ENCODE results near the gene PRDM15. TPM values are rescaled to one million over a fixed set of nuclear protein-coding genes. Genes with fewer than 3 reads are reported as not detected.

The PRDM15 gene
- total RNA-seq, 1 donor from 2014 or later, result 16.2 TPM

GRCh38 chr21:41812679-41813078, 66.5 kb downstream of the PRDM15 start:
- no peak for DNase-seq (ENCODE audit: low spot score, unreplicated experiment)
- no peak for TF ChIP-seq CTCF (IDR thresholded peaks at IDR 0.05; ENCODE audit: unreplicated experiment)
- Mint-ChIP-seq H3K4me1 (ENCODE audit: low read depth) (peaks cover 1% of the 10 kb centered on the region), H3K4me3 (ENCODE audit: low read depth) (no peak overlapping the region), H3K9me3 (ENCODE audit: low read depth) (no peaks in the 10 kb centered on the region), H3K36me3 (ENCODE audit: insufficient read depth) (peaks cover 7% of the 10 kb centered on the region), H3K27me3 (no peaks in the 10 kb centered on the region), H3K27ac (no peak overlapping the region)

GRCh38 chr21:41810597-41810932, 68.6 kb downstream of the PRDM15 start:
- H3K36me3 Mint-ChIP-seq (ENCODE audit: insufficient read depth), result peaks cover 11% of the 10 kb centered on the region
- no peak overlapping the region for H3K4me3 Mint-ChIP-seq (ENCODE audit: low read depth)
- no peaks in the 10 kb centered on the region for H3K4me1 Mint-ChIP-seq (ENCODE audit: low read depth)
- H3K27ac Mint-ChIP-seq, result no peak overlapping the region
- no peak for TF ChIP-seq CTCF (IDR thresholded peaks at IDR 0.05; ENCODE audit: unreplicated experiment)
- no peaks in the 10 kb centered on the region for H3K27me3 Mint-ChIP-seq
- H3K9me3 Mint-ChIP-seq (ENCODE audit: low read depth), result no peaks in the 10 kb centered on the region
- DNase-seq (ENCODE audit: low spot score, unreplicated experiment), result no peak

GRCh38 chr21:41809891-41810596, 69.1 kb downstream of the PRDM15 start:
- Mint-ChIP-seq H3K36me3 (ENCODE audit: insufficient read depth) (peaks cover 11% of the 10 kb centered on the region), H3K27ac (no peak overlapping the region), H3K4me1 (ENCODE audit: low read depth) (no peaks in the 10 kb centered on the region), H3K4me3 (ENCODE audit: low read depth) (no peak overlapping the region), H3K9me3 (ENCODE audit: low read depth) (no peaks in the 10 kb centered on the region), H3K27me3 (no peaks in the 10 kb centered on the region)
- no peak for TF ChIP-seq CTCF (IDR thresholded peaks at IDR 0.05; ENCODE audit: unreplicated experiment)
- DNase-seq (ENCODE audit: low spot score, unreplicated experiment), result no peak

GRCh38 chr21:41808846-41809245, 70.3 kb downstream of the PRDM15 start:
- no peaks in the 10 kb centered on the region for H3K4me1 Mint-ChIP-seq (ENCODE audit: low read depth)
- no peak for TF ChIP-seq CTCF (IDR thresholded peaks at IDR 0.05; ENCODE audit: unreplicated experiment)
- no peaks in the 10 kb centered on the region for H3K27me3 Mint-ChIP-seq
- H3K27ac Mint-ChIP-seq, result no peak overlapping the region
- H3K9me3 Mint-ChIP-seq (ENCODE audit: low read depth), result no peaks in the 10 kb centered on the region
- no peak for DNase-seq (ENCODE audit: low spot score, unreplicated experiment)
- peaks cover 13% of the 10 kb centered on the region for H3K36me3 Mint-ChIP-seq (ENCODE audit: insufficient read depth)
- H3K4me3 Mint-ChIP-seq (ENCODE audit: low read depth), result no peak overlapping the region

GRCh38 chr21:41808094-41808493, 71.0 kb downstream of the PRDM15 start:
- Mint-ChIP-seq H3K27me3 (no peaks in the 10 kb centered on the region), H3K36me3 (ENCODE audit: insufficient read depth) (peaks cover 13% of the 10 kb centered on the region), H3K27ac (no peak overlapping the region), H3K4me3 (ENCODE audit: low read depth) (no peak overlapping the region), H3K4me1 (ENCODE audit: low read depth) (no peaks in the 10 kb centered on the region), H3K9me3 (ENCODE audit: low read depth) (no peaks in the 10 kb centered on the region)
- TF ChIP-seq CTCF (IDR thresholded peaks at IDR 0.05; ENCODE audit: unreplicated experiment), result no peak
- no peak for DNase-seq (ENCODE audit: low spot score, unreplicated experiment)

All from progenitor cell of endocrine pancreas (in vitro differentiated cells).